NCI-H187 (cell line): ENCODE data around the gene MN1.

ENCODE experiments used
- DNase-seq, 2 experiments: peaks; one replicate each; lab custom pipeline; 2025; lab: John Stamatoyannopoulos, UW

MN1 gene

DNA sequence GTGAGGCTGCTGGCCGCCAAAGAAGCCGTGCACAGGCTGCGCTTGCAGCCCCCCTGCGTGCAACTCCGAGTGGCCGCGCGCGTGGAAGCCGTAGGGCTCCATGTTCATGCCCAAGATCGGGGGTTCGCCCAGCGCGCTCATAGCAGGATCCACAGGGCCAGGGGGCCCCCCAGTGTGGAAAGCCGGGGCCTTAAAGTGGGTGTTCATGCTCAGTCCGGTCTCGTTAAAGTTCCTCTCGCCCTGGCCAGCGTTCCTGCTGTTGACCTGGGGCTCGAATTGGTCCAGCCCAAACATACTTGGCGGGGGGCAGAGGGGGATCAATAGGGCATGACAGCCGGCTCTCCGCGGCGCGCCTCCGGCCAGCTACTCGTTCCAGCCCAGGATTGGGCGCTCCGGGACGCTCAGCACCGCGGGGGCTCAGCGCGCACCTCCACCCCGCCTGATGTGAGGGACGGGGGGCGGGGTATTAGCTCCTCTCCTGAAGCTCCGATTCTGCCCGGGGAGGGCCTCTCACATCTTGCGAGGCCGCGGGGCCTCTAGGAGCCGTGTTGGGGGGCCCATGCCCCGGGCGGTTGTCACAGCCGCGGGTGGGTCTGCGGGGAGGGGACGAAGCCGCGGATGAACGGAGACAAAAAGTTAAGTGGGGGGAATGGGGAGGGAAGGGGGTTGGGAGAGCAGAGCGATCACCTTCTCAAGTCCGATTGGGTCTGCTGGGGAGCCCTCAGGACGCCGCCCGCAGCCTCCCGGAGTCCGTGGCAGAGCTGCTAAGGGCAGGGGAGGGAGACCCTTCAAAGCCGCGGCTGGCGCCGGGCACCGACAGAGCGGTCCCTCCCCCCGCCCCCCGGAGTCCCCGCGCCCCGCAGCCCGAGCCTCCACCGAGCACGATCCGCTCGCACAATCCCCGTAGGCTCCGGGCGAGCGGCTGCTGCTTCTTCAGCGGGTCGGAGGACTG, 1.0 kb downstream of the MN1 start:
- DNase-seq, result no peak

DNA sequence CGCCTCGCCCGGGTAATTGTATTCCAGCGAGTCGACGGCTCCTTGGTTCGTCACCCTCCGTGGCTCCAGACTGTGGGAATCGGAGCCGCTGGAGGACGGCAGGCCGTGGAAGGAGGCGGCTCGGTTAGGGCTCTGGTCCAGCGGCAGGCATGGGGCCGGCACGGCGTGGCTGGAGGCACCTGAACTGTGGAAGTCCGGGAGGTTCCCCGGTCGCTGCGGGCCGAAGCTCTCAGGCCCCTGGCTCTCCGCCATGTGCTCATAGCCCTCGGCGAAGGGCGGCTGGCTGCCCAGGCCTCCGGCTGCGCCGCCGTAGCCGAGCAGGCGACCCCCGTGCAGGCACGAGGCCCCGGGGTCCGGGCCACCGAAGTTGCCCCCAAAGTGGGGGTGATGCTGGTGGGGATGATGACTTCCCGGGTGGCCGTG, 1.7 kb downstream of the MN1 start:
- no peak for DNase-seq

DNA sequence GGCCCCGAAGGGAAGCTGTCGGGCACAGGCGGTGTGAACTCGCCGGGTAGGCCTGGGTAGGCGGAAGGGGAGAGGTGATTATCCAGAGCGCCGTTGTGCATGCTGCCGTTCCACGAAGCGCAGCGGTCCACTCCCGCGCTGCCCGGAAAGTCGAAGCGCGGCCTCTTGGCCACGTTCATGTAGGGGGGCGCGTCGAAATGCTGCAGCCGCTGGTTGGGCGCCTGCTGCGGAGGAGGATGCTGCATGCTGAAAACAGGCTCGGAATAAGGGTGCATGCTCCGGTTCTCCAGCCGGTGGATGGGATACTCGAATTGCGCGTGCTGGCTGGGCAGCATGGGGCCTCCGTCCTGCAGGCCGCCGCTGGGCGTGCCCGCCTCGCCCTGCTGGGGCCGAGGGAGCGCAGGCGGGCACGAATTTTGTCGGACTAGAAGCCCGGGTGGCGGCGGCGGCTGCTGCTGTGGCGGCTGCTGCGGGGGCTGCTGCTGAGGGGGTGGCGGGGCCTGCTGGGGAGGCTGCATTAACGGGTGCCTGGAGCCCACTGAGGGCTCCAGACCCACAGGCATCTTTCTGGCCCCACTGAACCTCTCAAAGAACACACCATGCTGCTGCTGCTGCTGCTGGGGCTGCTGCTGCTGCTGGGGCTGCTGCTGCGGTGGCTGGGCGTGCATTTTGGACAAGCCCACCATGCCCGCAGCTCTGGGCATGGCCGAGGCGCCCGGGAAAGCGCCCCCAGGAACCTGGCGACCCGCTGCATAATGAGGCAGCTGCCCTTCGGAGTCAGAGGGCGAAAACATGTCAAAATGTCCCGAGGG, 2.3 kb downstream of the MN1 start:
- DNase-seq, result no peak

DNA sequence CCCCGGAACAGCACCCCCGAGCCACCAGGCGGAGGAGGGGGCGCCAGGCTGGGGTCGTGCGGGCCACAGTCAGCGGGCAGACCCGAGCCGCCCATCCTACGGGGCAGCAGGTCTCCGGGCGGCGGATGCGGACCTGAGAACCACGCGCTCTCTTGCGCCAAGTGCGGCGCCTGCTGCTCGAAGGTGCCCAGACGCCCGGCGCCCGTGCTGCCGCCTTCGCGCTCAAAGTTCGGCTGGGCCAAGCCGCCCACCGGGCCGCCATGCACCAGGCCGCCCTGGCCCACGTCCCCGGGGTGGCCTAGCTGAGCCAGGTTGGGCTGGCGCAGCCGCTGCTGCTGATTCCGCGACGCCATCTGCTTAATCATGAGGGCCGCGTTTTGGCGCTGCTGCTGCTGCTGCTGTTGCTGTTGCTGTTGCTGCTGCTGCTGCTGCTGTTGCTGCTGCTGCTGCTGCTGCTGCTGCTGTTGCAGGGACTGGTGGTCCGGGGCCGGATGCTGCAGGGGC, 3.0 kb downstream of the MN1 start:
- DNase-seq, result no peak

DNA sequence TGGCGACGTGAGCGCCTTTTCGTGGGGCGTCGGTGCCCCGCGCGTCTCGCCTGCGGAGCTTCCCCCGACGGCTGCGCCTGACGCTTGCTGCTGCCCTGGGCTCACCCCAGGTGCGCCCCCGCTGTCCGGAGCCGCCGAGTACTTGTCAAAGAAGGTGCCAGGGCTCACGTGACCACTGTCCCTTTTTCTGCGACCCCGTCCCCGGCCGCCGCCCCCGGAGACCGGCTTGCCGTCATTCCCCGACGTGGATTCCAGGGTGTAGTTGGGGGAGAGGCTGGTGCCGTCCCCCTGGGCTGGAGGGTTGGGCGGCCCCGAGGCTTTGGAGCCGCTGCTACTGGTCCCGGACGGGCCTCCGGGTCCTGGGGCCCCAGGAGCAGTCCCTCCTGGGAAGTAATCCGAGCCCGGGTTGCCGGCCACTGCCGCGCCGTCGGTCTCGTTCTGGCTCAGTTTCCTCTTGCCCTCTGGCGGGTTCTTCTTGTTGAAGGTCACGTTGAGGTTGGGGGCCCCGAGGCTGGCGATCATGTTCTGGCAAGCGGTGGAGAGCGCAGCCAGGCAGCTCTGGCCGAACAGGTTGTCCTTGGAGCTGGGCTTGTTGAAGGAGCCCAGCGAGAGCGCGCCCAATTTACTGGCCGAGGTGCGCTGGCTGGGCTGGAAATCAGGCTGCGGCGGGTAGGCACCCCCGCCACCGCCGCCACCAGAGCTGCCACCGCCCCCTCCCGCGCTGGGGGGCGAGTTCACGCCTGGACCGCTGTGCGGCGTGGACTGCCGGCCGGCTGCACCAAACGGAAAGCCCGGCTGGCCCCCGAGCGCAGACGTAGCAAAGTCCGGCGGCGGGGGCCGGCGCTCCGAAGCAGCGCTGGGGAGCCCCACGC, 3.8 kb downstream of the MN1 start:
- no peak for DNase-seq

DNA sequence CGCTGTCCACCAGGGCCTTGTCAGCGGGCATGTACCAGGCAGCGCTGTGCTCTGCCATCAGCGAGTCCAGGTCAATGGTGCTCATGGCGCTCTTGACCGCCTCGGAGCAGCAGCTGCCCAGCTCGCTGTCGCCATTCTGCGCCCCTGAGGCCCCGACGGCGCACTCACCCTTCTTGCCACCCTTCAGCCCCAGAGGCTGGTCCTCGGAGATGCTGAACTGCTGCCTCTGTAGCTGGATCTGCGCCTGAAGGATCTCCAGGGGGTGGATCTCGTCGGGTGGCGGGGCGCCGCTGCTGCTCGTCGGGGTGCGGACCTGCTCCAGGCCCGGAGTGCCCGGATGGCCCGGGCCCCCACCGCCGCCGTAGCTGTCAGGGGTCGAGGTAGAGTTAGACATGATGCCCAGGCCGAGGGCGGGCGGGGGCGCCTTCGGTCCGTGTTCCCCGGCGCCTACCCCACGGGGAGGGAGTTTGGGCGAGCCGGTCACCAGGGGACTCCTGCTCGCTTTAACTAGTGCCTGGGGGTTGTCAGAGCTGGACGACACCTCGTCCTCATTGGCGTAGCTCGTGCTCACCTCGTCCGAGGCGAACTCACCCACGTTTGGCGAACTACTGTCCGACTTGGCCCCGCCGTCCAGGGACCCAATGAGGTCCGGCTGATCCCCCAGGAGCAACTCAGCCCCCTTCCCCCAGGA, 4.6 kb downstream of the MN1 start:
- DNase-seq, result no peak

DNA sequence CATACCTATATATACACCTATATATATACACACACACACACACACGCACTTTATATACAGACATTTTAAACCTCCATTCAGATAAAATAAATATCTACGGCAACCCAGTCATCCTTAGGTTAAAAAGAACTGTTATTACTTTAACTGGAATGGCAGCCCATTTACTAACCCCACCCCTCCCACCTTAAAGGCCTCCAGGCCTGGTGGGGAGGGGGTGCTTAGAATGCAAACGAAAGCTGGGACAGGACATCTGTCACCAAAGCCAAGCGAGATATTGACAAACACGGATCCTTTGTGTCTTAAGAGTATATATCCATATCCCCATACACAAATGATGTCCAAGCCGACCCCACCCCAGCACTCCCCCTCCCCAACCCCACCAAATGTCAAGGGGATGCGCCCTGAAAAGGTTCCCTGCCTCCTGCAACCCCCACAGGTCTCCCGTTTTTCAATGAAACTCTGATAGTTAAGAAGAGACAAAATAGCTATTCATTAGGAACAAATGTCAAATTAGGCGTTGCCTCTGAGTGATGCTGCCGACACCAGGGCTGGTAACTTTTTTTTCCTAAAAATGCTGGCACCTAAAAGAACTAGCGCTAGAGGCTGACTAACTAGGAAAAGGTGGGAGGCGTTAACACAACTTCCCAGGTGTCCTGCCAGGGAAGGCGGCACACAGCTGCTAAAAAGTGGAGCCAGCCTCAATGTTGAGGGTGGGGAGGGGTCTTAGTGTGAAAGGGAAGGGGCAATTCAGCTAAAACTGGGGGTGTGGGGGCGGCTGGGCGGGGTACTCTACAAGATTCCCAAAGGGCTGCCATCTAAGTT, 5.6 kb downstream of the MN1 start:
- no peak for DNase-seq

DNA sequence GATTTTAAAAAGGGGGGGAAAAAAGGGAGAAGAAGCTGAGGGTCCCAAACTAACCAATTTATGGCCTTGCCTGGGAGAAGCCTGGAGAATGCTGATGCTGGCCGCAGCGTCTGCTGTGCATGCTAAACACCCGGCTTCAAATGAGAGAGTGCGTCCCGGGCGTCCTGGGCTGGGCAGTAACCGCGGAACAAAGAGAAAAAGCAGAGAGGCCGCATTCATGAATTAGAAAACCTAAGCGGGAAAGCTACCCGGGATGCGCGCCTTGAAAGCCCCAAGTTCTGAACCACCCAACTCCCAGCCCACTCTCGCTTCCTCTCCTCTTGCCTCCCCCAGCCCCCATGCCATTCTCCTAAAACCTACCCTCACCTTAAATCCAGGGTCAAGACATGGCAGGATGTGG, 6.5 kb downstream of the MN1 start:
- DNase-seq, result no peak

DNA sequence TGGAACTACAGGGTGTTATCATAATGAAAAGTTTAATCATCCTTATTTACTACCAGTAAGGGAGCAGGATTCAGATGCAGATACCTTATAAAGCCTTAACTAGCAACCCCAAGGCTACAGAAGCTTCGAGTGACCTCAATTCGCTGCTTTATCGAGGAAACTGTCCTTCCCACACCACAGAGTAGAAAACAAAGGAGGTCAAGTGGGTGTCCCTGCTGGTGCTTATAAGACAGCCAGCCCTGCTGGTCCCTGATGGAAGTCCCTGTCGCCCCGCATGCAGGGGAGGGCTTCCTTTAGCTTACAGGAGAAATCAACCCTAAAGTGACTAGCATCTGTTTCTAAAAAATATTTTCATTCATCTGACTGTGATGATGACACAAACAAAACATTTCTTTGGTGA, 7.3 kb downstream of the MN1 start:
- no peak for DNase-seq

DNA sequence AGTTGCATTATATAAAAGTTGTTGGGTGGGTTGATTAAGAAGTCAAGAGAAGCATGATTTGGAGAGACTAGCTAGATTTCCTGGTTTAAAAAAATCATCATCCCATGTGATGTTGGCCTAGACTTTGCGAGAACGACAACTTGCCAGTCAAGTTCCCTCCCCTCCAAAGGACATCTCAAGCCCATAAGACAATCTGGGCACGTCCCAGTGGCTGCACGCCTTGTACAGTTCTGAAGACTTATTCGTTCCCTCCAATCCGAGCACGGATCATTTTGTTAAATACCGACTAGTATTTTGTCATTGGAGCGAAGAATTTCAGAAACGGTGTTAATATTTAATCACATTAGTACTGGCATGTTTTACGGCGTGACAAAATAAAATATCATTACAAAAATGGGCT, 8.0 kb downstream of the MN1 start:
- DNase-seq, result no peak

DNA sequence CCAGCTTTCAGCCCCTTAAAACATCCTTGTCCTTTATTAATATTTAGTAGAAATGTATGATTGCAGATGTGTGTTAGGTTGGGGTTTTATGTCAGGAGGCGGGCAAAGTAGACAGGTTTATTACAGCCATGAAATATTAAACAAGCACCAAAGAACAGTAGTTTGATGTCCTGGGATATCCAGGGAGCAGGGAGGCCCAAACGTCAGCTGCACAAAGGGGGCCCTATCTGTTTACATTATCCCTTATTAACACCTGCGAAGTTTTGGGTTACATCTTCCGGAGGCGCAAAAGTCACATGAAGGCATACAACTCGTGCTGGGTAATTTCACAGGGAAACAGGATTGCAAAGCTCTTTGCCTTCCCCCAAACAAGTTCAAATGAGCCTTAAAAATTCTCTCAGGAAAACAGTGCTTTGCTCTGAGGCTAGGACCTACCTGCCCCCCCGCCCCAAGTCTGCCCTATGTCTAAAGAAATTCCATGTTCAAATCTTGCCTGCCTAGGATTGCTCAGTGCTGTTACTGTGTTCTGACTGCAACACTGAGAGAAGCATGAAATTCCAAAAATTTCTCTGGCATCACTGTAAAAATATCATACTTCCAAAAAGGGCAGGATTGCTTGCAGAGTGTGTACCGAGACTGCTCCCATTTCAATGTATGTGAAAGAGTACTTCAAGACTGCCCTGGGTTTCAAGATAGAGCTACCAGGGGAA, 8.9 kb downstream of the MN1 start:
- DNase-seq, result no peak

DNA sequence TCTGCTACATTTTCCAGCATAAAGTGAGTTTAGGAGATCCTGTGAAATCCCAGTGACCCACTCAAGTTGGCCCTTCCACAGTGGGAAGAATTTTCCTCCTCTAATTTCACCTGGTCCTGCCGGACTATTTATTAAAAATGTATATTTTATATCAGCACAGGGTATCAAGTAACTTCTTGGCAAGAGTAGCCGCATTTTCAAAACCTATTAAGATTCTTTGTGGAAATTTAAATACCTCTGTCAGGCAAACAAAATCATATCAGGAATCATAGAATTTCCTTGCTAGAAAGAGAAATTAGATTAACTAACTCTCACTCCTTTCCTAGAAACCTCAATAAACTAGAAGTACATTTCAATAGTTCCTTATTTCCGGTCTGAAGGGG, 9.7 kb downstream of the MN1 start:
- DNase-seq, result no peak

DNA sequence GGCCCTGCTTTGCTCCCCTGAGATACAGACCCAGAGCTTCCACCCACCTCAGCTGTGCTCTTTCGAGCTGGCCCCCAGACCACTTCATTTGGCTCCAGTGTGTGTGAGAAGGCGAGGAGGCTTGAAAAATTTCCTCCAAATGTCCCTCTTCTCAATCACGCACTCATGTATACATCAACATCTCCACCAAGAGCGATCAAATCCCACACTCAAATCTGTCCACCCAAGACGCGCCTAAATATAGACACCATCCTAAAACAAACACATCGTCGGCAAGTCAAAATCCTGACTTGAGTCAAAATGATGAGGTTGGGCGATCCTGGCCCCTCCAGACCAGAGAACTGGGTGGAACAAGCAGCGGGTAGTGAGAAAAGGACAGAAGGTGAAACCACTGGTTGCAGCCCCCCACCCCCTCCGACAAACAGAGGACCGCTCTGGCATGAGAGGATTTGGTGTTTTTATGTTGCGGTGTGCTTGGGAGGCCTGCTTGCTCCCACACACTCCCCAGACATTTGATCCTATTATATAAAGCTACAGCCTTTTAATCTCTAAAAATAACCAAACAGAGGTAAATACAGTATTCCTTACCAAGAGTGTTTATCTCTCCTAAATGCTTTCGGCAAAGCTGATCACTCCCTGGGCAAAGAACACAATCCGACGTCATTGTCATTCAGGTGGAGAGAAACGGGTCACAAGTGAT, 10.2 kb downstream of the MN1 start:
- no peak for DNase-seq

DNA sequence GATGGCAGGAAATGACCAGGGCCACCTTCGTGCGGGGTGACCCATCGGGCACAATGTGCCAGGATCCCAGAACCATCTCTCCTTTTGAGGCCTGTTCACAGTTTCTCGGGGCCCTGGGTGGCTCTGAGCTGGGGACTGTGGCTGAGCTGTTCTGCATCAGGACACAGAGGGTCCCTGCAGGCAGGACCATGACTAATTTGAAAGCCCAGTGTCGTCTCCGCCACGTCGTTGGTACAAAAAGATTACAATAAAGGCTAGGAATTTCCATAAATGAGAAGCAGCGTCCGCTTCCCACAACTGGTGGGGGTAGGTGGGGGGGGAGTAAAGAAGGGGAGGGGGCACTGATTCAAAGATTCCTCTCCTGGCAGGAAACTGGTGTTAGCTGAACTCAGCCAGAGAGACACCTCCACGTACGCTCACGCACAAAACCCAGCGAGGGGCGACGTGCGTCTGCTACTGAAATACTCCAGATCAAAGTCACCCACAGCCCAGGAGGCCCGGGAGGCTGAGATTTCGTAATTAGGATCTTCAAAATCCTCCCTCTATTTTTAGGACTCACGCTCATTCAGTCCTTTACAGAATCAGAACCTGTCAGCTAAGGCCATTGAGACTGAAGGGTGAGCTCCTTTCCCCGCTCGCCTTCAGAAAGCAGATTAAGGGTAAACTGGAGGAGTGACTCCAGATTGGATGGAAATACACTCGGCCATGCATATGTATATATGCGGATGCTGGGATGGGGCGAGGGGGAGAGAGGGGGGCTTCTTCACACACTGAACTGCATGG, 11.0 kb downstream of the MN1 start:
- no peak for DNase-seq

DNA sequence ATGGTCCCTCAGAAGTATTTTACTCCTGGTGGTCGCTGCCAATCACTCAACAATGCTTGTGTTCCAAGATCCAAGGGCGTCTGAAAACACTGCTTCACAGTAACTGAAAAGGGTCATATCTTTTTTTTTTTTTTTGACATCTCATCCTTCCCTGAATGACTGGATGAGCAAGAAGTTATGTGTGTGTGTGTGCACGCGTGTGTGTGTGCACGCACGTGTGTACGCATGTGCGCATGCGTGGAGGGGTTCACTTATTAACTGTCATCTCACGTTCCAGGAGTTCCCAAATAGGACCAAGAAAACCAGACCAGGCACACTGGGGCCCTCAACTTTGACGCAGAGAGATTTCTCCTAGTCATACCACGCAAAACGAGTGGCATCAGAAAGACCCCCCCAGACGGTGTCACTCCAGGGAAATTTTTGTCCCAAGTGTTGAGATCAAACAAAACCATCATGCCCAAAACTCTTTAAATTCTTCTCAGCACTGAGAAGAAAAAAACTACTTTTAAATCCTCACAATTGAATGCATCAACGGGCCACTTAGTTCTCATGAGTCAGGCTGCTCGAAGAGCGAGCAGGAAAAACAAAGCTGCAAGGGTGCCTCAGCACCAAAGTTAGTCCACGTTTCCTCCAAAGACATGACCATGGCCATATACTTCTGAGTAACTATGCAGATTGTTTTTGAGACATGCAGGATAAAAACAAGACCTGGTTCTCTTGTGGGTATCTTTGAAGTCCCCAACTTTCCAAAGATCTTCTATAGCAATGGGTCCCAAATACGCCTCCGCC, 12.9 kb downstream of the MN1 start:
- no peak for DNase-seq

DNA sequence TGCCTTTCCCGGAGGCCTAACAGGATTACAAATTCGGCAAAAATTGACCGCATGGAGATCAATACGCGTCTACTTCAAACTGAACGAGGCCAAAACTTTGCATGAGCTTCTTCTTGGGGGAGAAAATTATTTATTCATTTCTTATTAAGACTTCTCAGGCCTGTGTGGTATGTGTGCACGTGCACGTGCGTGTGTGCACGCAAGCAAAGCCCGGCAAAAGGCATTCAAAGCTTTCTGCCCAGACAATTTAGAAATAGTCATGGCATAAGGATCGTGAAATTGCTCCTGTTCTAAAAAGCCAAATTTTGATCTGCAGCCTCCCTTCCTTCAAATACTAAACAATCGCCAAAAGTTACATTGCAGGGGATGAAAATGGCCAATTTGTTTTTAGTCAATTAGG, 14.6 kb downstream of the MN1 start:
- DNase-seq, result no peak

DNA sequence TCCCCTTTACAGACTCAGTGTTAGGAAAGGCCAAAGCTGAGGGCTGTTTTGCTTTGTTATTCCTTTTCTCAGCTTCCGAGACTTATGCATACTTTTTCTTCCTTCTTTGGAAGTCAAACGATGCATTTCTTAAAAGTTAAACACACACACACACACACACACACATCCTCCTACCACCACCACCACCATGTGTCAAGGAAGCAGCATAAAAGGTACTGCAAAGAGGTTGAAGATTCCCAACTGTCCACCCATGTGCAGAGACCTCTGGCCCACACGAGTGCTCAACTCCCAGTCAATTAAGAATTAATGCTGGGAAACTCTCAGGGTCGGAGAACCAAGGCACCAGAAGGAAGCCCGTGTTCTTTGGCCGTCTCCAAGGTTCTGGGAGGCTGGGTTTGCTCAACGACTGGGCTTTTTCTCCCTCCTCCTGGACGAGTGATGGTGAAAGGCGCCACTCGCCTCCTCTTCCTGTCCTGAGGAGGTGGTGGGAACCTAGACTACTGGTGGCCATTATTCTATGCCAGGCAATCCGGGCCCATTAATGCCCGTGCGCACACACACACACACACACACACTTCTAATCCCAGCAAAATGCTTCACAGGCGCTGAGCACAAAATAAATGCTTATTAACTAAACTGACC, 15.1 kb downstream of the MN1 start:
- no peak for DNase-seq
